Activated naive CD8-positive, alpha-beta T cell treated with anti-CD3 and anti-CD28 coated beads for 36 hours (primary cell): ENCODE data around the gene PPAN. TPM values are rescaled to one million over a fixed set of nuclear protein-coding genes. Genes with fewer than 3 reads are reported as not detected.

ENCODE experiments used
- DNase-seq: peaks from one replicate; pipeline ENCODE4 v3.0.0; 2021
- H3K27ac Mint-ChIP-seq: one replicate; pipeline ENCODE4 v1.8.0; 2022; ENCODE audit warnings: mild to moderate bottlenecking, moderate library complexity, mixed read lengths
- H3K27me3 Mint-ChIP-seq: one replicate; pipeline ENCODE4 v1.8.0; 2022; ENCODE audit warnings: mild to moderate bottlenecking, mixed read lengths
- H3K36me3 Mint-ChIP-seq: one replicate; pipeline ENCODE4 v1.8.0; 2021; ENCODE audit warnings: mild to moderate bottlenecking, mixed read lengths
- H3K4me1 Mint-ChIP-seq: one replicate; pipeline ENCODE4 v1.8.0; 2021; ENCODE audit warnings: mixed read lengths
- H3K4me3 Mint-ChIP-seq: one replicate; pipeline ENCODE4 v1.8.0; 2022; ENCODE audit warnings: mild to moderate bottlenecking, moderate library complexity, mixed read lengths
- H3K9me3 Mint-ChIP-seq: one replicate; pipeline ENCODE4 v1.8.0; 2022; ENCODE audit warnings: mixed read lengths
- total RNA-seq, 2 experiments: library from RNA; stranded (reverse); gene quantifications; one replicate each; pipeline ENCODE4 v1.2.3, GENCODE V29; 2021

The PPAN gene
- total RNA-seq, 2 experiments from 2014 or later: 214 to 227 TPM

DNA sequence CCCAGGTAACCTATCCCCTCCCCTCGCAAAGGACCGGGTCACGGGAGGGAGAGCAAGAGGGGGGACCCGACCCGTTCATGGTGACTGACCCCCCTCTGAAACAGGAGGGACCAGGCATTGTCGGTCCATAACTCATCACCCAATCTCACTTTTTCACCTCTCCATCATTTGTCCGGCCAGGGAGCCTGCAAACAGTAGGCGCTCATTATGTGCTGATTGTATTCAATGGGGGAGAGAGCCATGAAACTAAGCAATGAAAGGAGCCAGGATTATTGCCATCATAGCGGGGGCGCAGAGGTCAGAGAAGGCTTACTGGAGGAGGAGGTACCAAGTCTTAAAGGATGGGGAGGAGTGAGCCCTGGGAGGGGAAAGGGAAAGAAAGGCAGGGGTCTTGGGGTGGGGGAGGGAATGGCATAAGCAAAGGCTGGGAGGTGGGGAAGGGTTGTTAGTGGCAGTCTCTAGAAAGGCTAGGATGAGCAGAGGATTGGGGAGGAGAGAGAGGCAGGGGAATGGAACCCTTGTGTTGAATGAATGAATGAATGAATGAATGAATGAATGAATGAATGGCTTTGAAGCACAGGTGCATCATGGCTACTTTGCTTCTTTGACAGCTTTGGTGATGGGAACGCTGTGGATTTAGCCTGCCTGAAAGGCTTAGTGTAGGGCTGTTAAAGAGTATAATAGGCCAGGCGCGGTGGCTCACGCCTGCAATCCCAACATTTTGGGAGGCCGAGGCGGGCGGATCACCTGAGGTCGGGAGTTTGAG, 18.7 kb upstream of the PPAN start:
- Mint-ChIP-seq H3K9me3 (no peaks in the 10 kb centered on the region), H3K27ac (peak overlapping the region; percentile 80), H3K27me3 (no peaks in the 10 kb centered on the region), H3K36me3 (peaks cover 28% of the 10 kb centered on the region), H3K4me3 (peak overlapping the region; percentile 83), H3K4me1 (peaks cover 13% of the 10 kb centered on the region)
- DNase-seq: no peak

- Mint-ChIP-seq H3K27me3 (no peaks in the 10 kb centered on the region), H3K4me1 (peaks cover 13% of the 10 kb centered on the region), H3K27ac (no peak overlapping the region), H3K9me3 (no peaks in the 10 kb centered on the region), H3K4me3 (no peak overlapping the region), H3K36me3 (peaks cover 41% of the 10 kb centered on the region)
- DNase-seq: no peak
These were observed 17.1 kb upstream of the PPAN start for GRCh38 chr19:10088949-10089554.

GRCh38 chr19:10089801-10090375, 16.3 kb upstream of the PPAN start:
- H3K9me3 Mint-ChIP-seq: no peaks in the 10 kb centered on the region
- peaks cover 48% of the 10 kb centered on the region for H3K36me3 Mint-ChIP-seq
- no peaks in the 10 kb centered on the region for H3K27me3 Mint-ChIP-seq
- peak overlapping the region; percentile 58 for H3K27ac Mint-ChIP-seq
- no peak overlapping the region for H3K4me3 Mint-ChIP-seq
- H3K4me1 Mint-ChIP-seq: peaks cover 13% of the 10 kb centered on the region
- no peak for DNase-seq

DNA sequence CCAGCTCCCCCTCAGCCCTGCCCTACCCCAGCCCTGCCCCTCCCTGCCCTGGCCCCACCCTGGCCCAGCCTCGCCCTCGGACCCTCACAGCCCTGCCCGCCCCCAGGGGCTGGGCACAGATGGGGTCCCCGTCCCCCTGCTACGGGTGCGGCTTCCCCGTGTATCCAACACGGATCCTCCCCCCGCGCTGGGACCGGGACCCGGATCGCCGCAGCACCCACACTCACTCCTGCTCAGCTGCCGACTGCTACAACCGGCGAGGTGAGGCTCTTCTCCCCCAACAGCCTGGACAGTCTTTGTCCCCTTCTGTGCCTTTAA, 14.8 kb upstream of the PPAN start:
- no peak for DNase-seq
- H3K4me1 Mint-ChIP-seq: peaks cover 10% of the 10 kb centered on the region
- peaks cover 53% of the 10 kb centered on the region for H3K36me3 Mint-ChIP-seq
- H3K27ac Mint-ChIP-seq: peak overlapping the region; percentile 38
- peaks cover 3% of the 10 kb centered on the region for H3K9me3 Mint-ChIP-seq
- H3K4me3 Mint-ChIP-seq: peak overlapping the region; percentile 22
- no peaks in the 10 kb centered on the region for H3K27me3 Mint-ChIP-seq

GRCh38 chr19:10091895-10092641, 14.1 kb upstream of the PPAN start:
- Mint-ChIP-seq H3K27ac (peak overlapping the region; percentile 38), H3K4me3 (no peak overlapping the region), H3K4me1 (peaks cover 9% of the 10 kb centered on the region), H3K27me3 (no peaks in the 10 kb centered on the region), H3K36me3 (peaks cover 52% of the 10 kb centered on the region), H3K9me3 (peaks cover 3% of the 10 kb centered on the region)
- DNase-seq: no peak

GRCh38 chr19:10092648-10093294, 13.4 kb upstream of the PPAN start:
- Mint-ChIP-seq H3K9me3 (peaks cover 3% of the 10 kb centered on the region), H3K27me3 (no peaks in the 10 kb centered on the region), H3K4me1 (peaks cover 2% of the 10 kb centered on the region), H3K27ac (no peak overlapping the region), H3K36me3 (peaks cover 45% of the 10 kb centered on the region), H3K4me3 (no peak overlapping the region)
- no peak for DNase-seq

GRCh38 chr19:10093295-10094186, 12.6 kb upstream of the PPAN start:
- peaks cover 3% of the 10 kb centered on the region for H3K9me3 Mint-ChIP-seq
- H3K4me3 Mint-ChIP-seq: no peak overlapping the region
- H3K4me1 Mint-ChIP-seq: peaks cover 7% of the 10 kb centered on the region
- no peak overlapping the region for H3K27ac Mint-ChIP-seq
- H3K36me3 Mint-ChIP-seq: peaks cover 43% of the 10 kb centered on the region
- DNase-seq: no peak
- H3K27me3 Mint-ChIP-seq: no peaks in the 10 kb centered on the region

- Mint-ChIP-seq H3K36me3 (peaks cover 36% of the 10 kb centered on the region), H3K9me3 (peaks cover 3% of the 10 kb centered on the region), H3K4me1 (peaks cover 20% of the 10 kb centered on the region), H3K27me3 (no peaks in the 10 kb centered on the region), H3K4me3 (no peak overlapping the region), H3K27ac (peak overlapping the region; percentile 38)
- DNase-seq: no peak
These were observed 10.6 kb upstream of the PPAN start for GRCh38 chr19:10095622-10095947.

DNA sequence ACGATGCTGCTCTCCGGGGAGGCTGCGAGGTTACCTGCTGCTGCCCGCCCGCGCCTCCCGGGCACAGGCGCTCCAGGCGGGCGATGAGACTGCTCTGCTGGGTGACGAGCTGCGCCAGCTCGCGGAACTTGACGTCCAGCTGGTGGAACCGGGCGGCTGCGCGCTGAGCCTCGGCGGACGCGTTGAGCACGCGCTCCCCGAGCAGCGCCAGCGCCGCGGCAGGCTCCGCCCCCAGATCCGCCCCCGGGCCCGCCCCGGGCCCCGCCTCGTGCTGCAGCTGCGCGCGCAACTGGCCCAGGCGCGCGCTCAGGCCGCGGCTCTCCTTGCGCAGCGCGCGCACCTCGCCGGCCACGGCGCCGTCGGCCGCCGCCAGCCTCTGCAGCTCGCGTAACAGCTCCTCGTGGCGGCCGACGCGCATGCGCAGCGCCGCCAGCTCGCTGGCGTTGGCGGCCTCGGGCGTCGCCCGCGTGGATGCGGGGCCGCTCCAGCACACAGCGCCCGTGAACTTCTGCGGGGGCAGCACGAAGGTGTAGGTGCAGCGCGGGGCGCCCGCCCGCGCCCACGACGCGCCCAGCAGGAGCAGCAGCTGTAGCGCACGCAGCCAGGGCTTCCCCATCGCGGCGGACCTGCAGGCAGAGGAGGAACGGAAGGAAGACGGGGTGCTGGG, 10.1 kb upstream of the PPAN start:
- Mint-ChIP-seq H3K4me3 (peak overlapping the region; percentile 57), H3K4me1 (peaks cover 20% of the 10 kb centered on the region), H3K9me3 (peaks cover 3% of the 10 kb centered on the region), H3K36me3 (peaks cover 36% of the 10 kb centered on the region), H3K27me3 (no peaks in the 10 kb centered on the region), H3K27ac (peak overlapping the region; percentile 75)
- peak; percentile 95 for DNase-seq

GRCh38 chr19:10096615-10096963, 9.6 kb upstream of the PPAN start:
- H3K4me3 Mint-ChIP-seq: peak overlapping the region; percentile 57

GRCh38 chr19:10100163-10100785, 5.9 kb upstream of the PPAN start:
- no peak overlapping the region for H3K4me3 Mint-ChIP-seq
- H3K9me3 Mint-ChIP-seq: peaks cover 3% of the 10 kb centered on the region
- H3K4me1 Mint-ChIP-seq: peaks cover 42% of the 10 kb centered on the region
- H3K36me3 Mint-ChIP-seq: peaks cover 8% of the 10 kb centered on the region
- H3K27me3 Mint-ChIP-seq: no peaks in the 10 kb centered on the region
- no peak for DNase-seq
- H3K27ac Mint-ChIP-seq: peak overlapping the region; percentile 62

More at GRCh38 chr19:10096615-10096963, 9.6 kb upstream of the PPAN start:
- Mint-ChIP-seq H3K27ac (peak overlapping the region; percentile 75), H3K9me3 (peaks cover 3% of the 10 kb centered on the region), H3K27me3 (no peaks in the 10 kb centered on the region), H3K4me1 (peaks cover 20% of the 10 kb centered on the region), H3K36me3 (peaks cover 35% of the 10 kb centered on the region)
- no peak for DNase-seq

DNA sequence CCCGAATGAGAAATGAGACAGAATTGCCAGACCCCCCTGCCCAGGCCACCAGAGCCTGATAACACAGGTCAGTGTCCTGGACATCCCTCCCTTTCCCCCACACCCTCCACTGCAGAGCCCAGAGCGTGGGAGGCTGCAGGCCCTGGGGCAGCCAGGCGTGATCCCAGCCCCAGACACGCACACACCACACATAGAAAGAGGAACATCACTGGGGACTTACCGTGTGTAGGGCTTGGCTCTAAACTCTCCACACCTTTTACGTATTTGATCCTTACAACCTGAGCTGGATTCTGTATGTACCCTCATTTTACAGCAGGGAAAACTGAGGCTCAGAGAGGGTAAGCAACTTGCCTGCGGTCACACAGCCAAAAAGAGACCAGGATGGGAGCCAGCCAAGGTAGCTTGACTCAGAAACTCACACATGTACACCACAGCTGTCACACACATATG, 3.4 kb upstream of the PPAN start:
- peak overlapping the region; percentile 69 for H3K4me3 Mint-ChIP-seq
- no peaks in the 10 kb centered on the region for H3K27me3 Mint-ChIP-seq

GRCh38 chr19:10104130-10104513, 2.0 kb upstream of the PPAN start:
- H3K36me3 Mint-ChIP-seq: peaks cover 25% of the 10 kb centered on the region
- H3K9me3 Mint-ChIP-seq: no peaks in the 10 kb centered on the region
- H3K4me1 Mint-ChIP-seq: peaks cover 44% of the 10 kb centered on the region
- peak overlapping the region; percentile 100 for H3K27ac Mint-ChIP-seq
- peak overlapping the region; percentile 91 for H3K4me3 Mint-ChIP-seq
- H3K27me3 Mint-ChIP-seq: no peaks in the 10 kb centered on the region
- DNase-seq: no peak

More for the DNA sequence above, 3.4 kb upstream of the PPAN start:
- Mint-ChIP-seq H3K27ac (peak overlapping the region; percentile 98), H3K4me1 (peaks cover 52% of the 10 kb centered on the region), H3K9me3 (no peaks in the 10 kb centered on the region), H3K36me3 (peaks cover 16% of the 10 kb centered on the region)
- no peak for DNase-seq
